Measurements from ENCODE around the gene ROR2. TPM values are rescaled to one million over a fixed set of nuclear protein-coding genes. Genes with fewer than 3 reads are reported as not detected.
"Not testable (repeated sequence)": the region's sequence is repeated elsewhere in the genome, so short reads cannot be mapped to it uniquely, and the experiment has no call there.

The ROR2 gene
- total and polyA plus RNA-seq, 2 donors (not counting 3 experiments of a cell fraction or from before 2014, with no cell fraction given), result not detected

GRCh38 chr9:91797517-91797916 lies 152.5 kb downstream of the ROR2 start:
- H3K9ac ChIP-seq (replicated peaks; ENCODE audit: extremely low read depth, insufficient read depth, low read length); H3K9me1 ChIP-seq (replicated peaks; ENCODE audit: control insufficient read depth, extremely low read depth, insufficient read depth, low read length); H2AFZ ChIP-seq (ENCODE audit: low read depth, low read length); H3K79me2 ChIP-seq (ENCODE audit: control insufficient read depth, insufficient read depth, low read length); POLR2A ChIA-PET; H3K9me3 ChIP-seq (replicated peaks; ENCODE audit: control insufficient read depth, insufficient read depth, low read length); DNase-seq (ENCODE audit: low read depth, low spot score); CTCF ChIA-PET; H3K27ac ChIP-seq (ENCODE audit: insufficient read depth, low read depth, low read length); FAIRE-seq; H3K4me1 ChIP-seq (ENCODE audit: control insufficient read depth, extremely low read depth, insufficient read depth, low read length); BruUV-seq (replicated peaks); H3K4me3 ChIP-seq (replicated peaks in 1 of 3; ENCODE audit: insufficient read depth in 1 of 3, low read depth in 1 of 3, low read length in 3 of 3); H4K20me1 ChIP-seq (replicated peaks; ENCODE audit: control insufficient read depth, extremely low read depth, insufficient read depth, low read length); H3K4me2 ChIP-seq (ENCODE audit: insufficient read depth, low read length); H3K27me3 ChIP-seq (ENCODE audit: control insufficient read depth in 2 of 2, insufficient read depth in 2 of 2, low read length in 2 of 2); intact Hi-C loops (cut with micrococcal nuclease); dilution Hi-C loops (cut with MboI; ENCODE audit: extremely low pct_ligation_motif_present, low sequenced_read_pairs); H3K36me3 ChIP-seq (ENCODE audit: control insufficient read depth in 2 of 2, extremely low read depth in 1 of 2, insufficient read depth in 2 of 2, low read length in 2 of 2): not testable (repeated sequence)

GRCh38 chr9:91796516-91796915 lies 153.5 kb downstream of the ROR2 start:
- H3K9me3 ChIP-seq (replicated peaks; ENCODE audit: control insufficient read depth, insufficient read depth, low read length); H3K9ac ChIP-seq (replicated peaks; ENCODE audit: extremely low read depth, insufficient read depth, low read length); dilution Hi-C loops (cut with MboI; ENCODE audit: extremely low pct_ligation_motif_present, low sequenced_read_pairs); BruUV-seq (replicated peaks); H3K4me3 ChIP-seq (replicated peaks in 1 of 3; ENCODE audit: insufficient read depth in 1 of 3, low read depth in 1 of 3, low read length in 3 of 3); H4K20me1 ChIP-seq (replicated peaks; ENCODE audit: control insufficient read depth, extremely low read depth, insufficient read depth, low read length); H3K4me2 ChIP-seq (ENCODE audit: insufficient read depth, low read length); H3K27ac ChIP-seq (ENCODE audit: insufficient read depth, low read depth, low read length); H3K27me3 ChIP-seq (ENCODE audit: control insufficient read depth in 2 of 2, insufficient read depth in 2 of 2, low read length in 2 of 2); H3K4me1 ChIP-seq (ENCODE audit: control insufficient read depth, extremely low read depth, insufficient read depth, low read length); H3K79me2 ChIP-seq (ENCODE audit: control insufficient read depth, insufficient read depth, low read length); H2AFZ ChIP-seq (ENCODE audit: low read depth, low read length); DNase-seq (ENCODE audit: low read depth, low spot score); POLR2A ChIA-PET; H3K9me1 ChIP-seq (replicated peaks; ENCODE audit: control insufficient read depth, extremely low read depth, insufficient read depth, low read length); intact Hi-C loops (cut with micrococcal nuclease); FAIRE-seq; H3K36me3 ChIP-seq (ENCODE audit: control insufficient read depth in 2 of 2, extremely low read depth in 1 of 2, insufficient read depth in 2 of 2, low read length in 2 of 2): not testable (repeated sequence)
- CTCF ChIA-PET, result interaction anchor here (1.6 kb wide), 1 partner anchor 38 kb away, joined by 5 read pairs; no protein-coding TSS in a partner anchor

All from endothelial cell of umbilical vein (primary cell).